BE2C (cell line): ENCODE results near the gene MAGI2.

Experiments used
- DNase-seq: peaks from one replicate; pipeline ENCODE4 v3.0.0-alpha.2; 2020
- H3K27me3 ChIP-seq: fragments of 250-450 bp; sonication (Bioruptor Pico); 2 replicates; pipeline ENCODE4 v1.5.1; 2020; ENCODE audit warnings: mild to moderate bottlenecking
- H3K36me3 ChIP-seq: fragments of 250-450 bp; sonication (Bioruptor Pico); 2 replicates; pipeline ENCODE4 v1.5.1; 2020; ENCODE audit warnings: mild to moderate bottlenecking
- H3K4me1 ChIP-seq: fragments of 250-450 bp; sonication (Bioruptor Pico); 2 replicates; pipeline ENCODE4 v1.5.1; 2020
- H3K4me3 ChIP-seq: 2 replicates; pipeline ENCODE4 v1.5.1; 2011; ENCODE audit warnings: low read depth, low read length
- H3K9me3 ChIP-seq: fragments of 250-450 bp; sonication (Bioruptor Pico); 2 replicates; pipeline ENCODE4 v1.5.1; 2020
- TF ChIP-seq, protein P1 (sequence below): IDR thresholded peaks from 2 replicates; pipeline ENCODE4 v1.5.1; 2012; ENCODE audit warnings: mild to moderate bottlenecking, low read depth, low read length

The MAGI2 gene

GRCh38 chr7:78173666-78174065 is 1279.8 kb downstream of the MAGI2 start:
- Histone ChIP-seq H3K4me3 (no peak overlapping the region), H3K27me3 (no peaks in the 10 kb centered on the region), H3K4me1 (peaks cover 6% of the 10 kb centered on the region), H3K36me3 (no peaks in the 10 kb centered on the region), H3K9me3 (no peaks in the 10 kb centered on the region)
- TF ChIP-seq, protein P1, sequence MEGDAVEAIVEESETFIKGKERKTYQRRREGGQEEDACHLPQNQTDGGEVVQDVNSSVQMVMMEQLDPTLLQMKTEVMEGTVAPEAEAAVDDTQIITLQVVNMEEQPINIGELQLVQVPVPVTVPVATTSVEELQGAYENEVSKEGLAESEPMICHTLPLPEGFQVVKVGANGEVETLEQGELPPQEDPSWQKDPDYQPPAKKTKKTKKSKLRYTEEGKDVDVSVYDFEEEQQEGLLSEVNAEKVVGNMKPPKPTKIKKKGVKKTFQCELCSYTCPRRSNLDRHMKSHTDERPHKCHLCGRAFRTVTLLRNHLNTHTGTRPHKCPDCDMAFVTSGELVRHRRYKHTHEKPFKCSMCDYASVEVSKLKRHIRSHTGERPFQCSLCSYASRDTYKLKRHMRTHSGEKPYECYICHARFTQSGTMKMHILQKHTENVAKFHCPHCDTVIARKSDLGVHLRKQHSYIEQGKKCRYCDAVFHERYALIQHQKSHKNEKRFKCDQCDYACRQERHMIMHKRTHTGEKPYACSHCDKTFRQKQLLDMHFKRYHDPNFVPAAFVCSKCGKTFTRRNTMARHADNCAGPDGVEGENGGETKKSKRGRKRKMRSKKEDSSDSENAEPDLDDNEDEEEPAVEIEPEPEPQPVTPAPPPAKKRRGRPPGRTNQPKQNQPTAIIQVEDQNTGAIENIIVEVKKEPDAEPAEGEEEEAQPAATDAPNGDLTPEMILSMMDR: no peak
- DNase-seq: no peak

GRCh38 chr7:78172933-78173591 is 1280.4 kb downstream of the MAGI2 start:
- Histone ChIP-seq H3K9me3 (no peaks in the 10 kb centered on the region), H3K4me3 (no peak overlapping the region), H3K27me3 (no peaks in the 10 kb centered on the region), H3K4me1 (peaks cover 2% of the 10 kb centered on the region), H3K36me3 (no peaks in the 10 kb centered on the region)
- DNase-seq: no peak
- TF ChIP-seq, protein P1: no peak

- H3K27me3 ChIP-seq: no peaks in the 10 kb centered on the region
Observed at GRCh38 chr7:78172267-78172757, 1281.2 kb downstream of the MAGI2 start.

DNA sequence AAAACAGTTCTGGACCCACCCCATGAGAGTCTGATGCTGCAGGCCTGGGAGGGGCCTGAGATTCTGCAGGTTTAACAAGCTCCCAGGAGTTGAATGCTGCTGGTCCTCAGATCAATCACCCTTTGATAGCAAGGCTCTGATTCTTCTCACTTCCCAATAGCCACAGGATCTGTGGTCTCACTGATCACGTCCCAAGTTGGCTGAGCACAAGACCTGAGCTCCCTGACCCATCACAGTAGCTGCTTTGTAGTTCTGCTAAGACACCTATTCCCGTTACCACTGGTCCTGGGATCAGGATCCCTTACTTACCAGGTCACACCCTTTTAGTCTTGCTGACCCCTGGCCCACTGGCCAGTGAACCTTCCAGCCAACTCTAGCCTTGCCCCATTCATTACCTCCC is 1282.1 kb downstream of the MAGI2 start:
- DNase-seq: no peak
- TF ChIP-seq, protein P1: no peak
- Histone ChIP-seq H3K27me3 (no peaks in the 10 kb centered on the region), H3K9me3 (no peaks in the 10 kb centered on the region), H3K4me1 (no peaks in the 10 kb centered on the region), H3K4me3 (no peak overlapping the region), H3K36me3 (no peaks in the 10 kb centered on the region)

More at GRCh38 chr7:78172267-78172757, 1281.2 kb downstream of the MAGI2 start:
- DNase-seq: no peak
- H3K4me1 ChIP-seq: no peaks in the 10 kb centered on the region
- TF ChIP-seq, protein P1: no peak
- no peaks in the 10 kb centered on the region for H3K36me3 ChIP-seq
- H3K9me3 ChIP-seq: no peaks in the 10 kb centered on the region
- H3K4me3 ChIP-seq: no peak overlapping the region

- peaks cover 2% of the 10 kb centered on the region; the same call in 1 of the 2 replicates for H3K4me1 ChIP-seq
- no peak overlapping the region for H3K4me3 ChIP-seq
- TF ChIP-seq, protein P1: no peak
- no peak for DNase-seq
- no peaks in the 10 kb centered on the region for H3K27me3 ChIP-seq
- no peaks in the 10 kb centered on the region for H3K36me3 ChIP-seq
- no peaks in the 10 kb centered on the region for H3K9me3 ChIP-seq
Observed at GRCh38 chr7:78170815-78171214, 1282.7 kb downstream of the MAGI2 start.

GRCh38 chr7:78169992-78170391 is 1283.5 kb downstream of the MAGI2 start:
- H3K4me3 ChIP-seq: no peak overlapping the region
- no peak for DNase-seq
- H3K27me3 ChIP-seq: no peaks in the 10 kb centered on the region
- peaks cover 7% of the 10 kb centered on the region for H3K4me1 ChIP-seq
- H3K36me3 ChIP-seq: no peaks in the 10 kb centered on the region
- H3K9me3 ChIP-seq: no peaks in the 10 kb centered on the region
- TF ChIP-seq, protein P1: no peak
